ENCODE measurements around the gene GIPC3. TPM values are rescaled to one million over a fixed set of nuclear protein-coding genes. Genes with fewer than 3 reads are reported as not detected.

Gene GIPC3
- total and polyA plus RNA-seq, 2 of the 8 experiments (the other 6 are each of a cell fraction or from before 2014, with no cell fraction given), result 1.0 to 1.2 TPM

DNA sequence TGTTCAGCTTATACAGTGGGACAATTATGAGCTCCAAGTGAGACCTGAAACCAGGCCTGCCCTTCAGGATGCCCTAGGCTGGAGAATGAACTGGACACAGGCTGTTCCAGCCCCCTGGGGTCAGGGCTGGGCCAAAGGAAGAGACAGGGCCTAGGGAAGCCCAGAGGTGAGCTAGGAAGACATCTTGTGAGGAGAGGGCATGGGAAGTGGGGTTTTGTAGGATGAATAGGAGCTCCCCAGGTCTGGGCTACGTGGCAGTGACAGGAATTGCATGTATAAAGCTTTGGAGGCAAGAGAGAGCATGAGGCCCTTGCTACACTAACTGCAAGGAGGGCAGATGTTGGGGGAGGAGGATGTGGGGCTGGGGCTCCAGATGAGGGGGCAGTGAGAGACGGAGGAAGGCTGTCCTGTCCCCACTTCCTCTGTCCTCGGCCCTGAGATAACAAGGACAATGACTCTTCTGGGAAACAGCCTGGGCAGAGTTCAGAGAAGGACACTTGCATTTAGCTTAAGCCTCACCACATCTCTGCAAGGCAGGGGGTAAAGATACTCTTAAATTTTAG lies 22.9 kb downstream of the GIPC3 start (continued):
- TF ChIP-seq, protein P1, sequence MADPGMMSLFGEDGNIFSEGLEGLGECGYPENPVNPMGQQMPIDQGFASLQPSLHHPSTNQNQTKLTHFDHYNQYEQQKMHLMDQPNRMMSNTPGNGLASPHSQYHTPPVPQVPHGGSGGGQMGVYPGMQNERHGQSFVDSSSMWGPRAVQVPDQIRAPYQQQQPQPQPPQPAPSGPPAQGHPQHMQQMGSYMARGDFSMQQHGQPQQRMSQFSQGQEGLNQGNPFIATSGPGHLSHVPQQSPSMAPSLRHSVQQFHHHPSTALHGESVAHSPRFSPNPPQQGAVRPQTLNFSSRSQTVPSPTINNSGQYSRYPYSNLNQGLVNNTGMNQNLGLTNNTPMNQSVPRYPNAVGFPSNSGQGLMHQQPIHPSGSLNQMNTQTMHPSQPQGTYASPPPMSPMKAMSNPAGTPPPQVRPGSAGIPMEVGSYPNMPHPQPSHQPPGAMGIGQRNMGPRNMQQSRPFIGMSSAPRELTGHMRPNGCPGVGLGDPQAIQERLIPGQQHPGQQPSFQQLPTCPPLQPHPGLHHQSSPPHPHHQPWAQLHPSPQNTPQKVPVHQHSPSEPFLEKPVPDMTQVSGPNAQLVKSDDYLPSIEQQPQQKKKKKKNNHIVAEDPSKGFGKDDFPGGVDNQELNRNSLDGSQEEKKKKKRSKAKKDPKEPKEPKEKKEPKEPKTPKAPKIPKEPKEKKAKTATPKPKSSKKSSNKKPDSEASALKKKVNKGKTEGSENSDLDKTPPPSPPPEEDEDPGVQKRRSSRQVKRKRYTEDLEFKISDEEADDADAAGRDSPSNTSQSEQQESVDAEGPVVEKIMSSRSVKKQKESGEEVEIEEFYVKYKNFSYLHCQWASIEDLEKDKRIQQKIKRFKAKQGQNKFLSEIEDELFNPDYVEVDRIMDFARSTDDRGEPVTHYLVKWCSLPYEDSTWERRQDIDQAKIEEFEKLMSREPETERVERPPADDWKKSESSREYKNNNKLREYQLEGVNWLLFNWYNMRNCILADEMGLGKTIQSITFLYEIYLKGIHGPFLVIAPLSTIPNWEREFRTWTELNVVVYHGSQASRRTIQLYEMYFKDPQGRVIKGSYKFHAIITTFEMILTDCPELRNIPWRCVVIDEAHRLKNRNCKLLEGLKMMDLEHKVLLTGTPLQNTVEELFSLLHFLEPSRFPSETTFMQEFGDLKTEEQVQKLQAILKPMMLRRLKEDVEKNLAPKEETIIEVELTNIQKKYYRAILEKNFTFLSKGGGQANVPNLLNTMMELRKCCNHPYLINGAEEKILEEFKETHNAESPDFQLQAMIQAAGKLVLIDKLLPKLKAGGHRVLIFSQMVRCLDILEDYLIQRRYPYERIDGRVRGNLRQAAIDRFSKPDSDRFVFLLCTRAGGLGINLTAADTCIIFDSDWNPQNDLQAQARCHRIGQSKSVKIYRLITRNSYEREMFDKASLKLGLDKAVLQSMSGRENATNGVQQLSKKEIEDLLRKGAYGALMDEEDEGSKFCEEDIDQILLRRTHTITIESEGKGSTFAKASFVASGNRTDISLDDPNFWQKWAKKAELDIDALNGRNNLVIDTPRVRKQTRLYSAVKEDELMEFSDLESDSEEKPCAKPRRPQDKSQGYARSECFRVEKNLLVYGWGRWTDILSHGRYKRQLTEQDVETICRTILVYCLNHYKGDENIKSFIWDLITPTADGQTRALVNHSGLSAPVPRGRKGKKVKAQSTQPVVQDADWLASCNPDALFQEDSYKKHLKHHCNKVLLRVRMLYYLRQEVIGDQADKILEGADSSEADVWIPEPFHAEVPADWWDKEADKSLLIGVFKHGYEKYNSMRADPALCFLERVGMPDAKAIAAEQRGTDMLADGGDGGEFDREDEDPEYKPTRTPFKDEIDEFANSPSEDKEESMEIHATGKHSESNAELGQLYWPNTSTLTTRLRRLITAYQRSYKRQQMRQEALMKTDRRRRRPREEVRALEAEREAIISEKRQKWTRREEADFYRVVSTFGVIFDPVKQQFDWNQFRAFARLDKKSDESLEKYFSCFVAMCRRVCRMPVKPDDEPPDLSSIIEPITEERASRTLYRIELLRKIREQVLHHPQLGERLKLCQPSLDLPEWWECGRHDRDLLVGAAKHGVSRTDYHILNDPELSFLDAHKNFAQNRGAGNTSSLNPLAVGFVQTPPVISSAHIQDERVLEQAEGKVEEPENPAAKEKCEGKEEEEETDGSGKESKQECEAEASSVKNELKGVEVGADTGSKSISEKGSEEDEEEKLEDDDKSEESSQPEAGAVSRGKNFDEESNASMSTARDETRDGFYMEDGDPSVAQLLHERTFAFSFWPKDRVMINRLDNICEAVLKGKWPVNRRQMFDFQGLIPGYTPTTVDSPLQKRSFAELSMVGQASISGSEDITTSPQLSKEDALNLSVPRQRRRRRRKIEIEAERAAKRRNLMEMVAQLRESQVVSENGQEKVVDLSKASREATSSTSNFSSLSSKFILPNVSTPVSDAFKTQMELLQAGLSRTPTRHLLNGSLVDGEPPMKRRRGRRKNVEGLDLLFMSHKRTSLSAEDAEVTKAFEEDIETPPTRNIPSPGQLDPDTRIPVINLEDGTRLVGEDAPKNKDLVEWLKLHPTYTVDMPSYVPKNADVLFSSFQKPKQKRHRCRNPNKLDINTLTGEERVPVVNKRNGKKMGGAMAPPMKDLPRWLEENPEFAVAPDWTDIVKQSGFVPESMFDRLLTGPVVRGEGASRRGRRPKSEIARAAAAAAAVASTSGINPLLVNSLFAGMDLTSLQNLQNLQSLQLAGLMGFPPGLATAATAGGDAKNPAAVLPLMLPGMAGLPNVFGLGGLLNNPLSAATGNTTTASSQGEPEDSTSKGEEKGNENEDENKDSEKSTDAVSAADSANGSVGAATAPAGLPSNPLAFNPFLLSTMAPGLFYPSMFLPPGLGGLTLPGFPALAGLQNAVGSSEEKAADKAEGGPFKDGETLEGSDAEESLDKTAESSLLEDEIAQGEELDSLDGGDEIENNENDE (IDR thresholded peaks at IDR 0.05; ENCODE audit: insufficient replicate concordance, low read length), result no peak
- no peak for TF ChIP-seq SIX5 (IDR thresholded peaks at IDR 0.05; ENCODE audit: low read depth, low read length)
- TF ChIP-seq SP1 (IDR thresholded peaks at IDR 0.05; ENCODE audit: low read depth, low read length), result no peak
